IgD-negative memory B cell (primary cell): Measurements from ENCODE around the gene SEC22A. TPM values are rescaled to one million over a fixed set of nuclear protein-coding genes. Genes with fewer than 3 reads are reported as not detected.
A peak's percentile ranks its signal among the peaks of the same experiment; 100 is the strongest.

Source experiments
- H3K27ac Mint-ChIP-seq, 3 donors: one replicate each; pipeline ENCODE4 v1.8.0; 2020 to 2022; ENCODE audit warnings: mild to moderate bottlenecking in 3 of 3, mixed read lengths in 3 of 3, moderate library complexity in 1 of 3
- H3K27me3 Mint-ChIP-seq: one replicate; pipeline ENCODE4 v1.8.0; 2021; ENCODE audit warnings: mixed read lengths
- H3K36me3 Mint-ChIP-seq: one replicate; pipeline ENCODE4 v1.8.0; 2020; ENCODE audit warnings: mild to moderate bottlenecking, mixed read lengths
- H3K4me1 Mint-ChIP-seq, 3 donors: one replicate each; pipeline ENCODE4 v1.8.0; 2020 to 2022; ENCODE audit warnings: mixed read lengths in 3 of 3, mild to moderate bottlenecking in 1 of 3
- H3K4me3 Mint-ChIP-seq, 4 donors: one replicate each; pipeline ENCODE4 v1.8.0; 2020 to 2022; ENCODE audit warnings: mild to moderate bottlenecking in 4 of 4, mixed read lengths in 4 of 4, moderate library complexity in 3 of 4
- H3K9me3 Mint-ChIP-seq, 3 donors: one replicate each; pipeline ENCODE4 v1.8.0; 2020 to 2021; ENCODE audit warnings: mixed read lengths in 3 of 3, mild to moderate bottlenecking in 1 of 3
- polyA plus RNA-seq: library from polyadenylated mRNA; unstranded; fragments of 300-500 nt; fragmentation: Illumina TruSeq; gene quantifications from one replicate; pipeline ENCODE4 v1.2.3, GENCODE V29; 2021

Gene SEC22A
- polyA plus RNA-seq, 1 donor from 2014 or later = 10.9 TPM

- Mint-ChIP-seq H3K27me3 (peaks cover 4% of the 10 kb centered on the region), H3K9me3 (no peaks in the 10 kb centered on the region), H3K27ac (no peak overlapping the region), H3K36me3 (peaks cover 5% of the 10 kb centered on the region), H3K4me3 (no peak overlapping the region), H3K4me1 (no peaks in the 10 kb centered on the region)
Observed at GRCh38 chr3:123295171-123295900, 93.6 kb downstream of the SEC22A start.

- Mint-ChIP-seq H3K9me3 (no peaks in the 10 kb centered on the region), H3K27ac (no peak overlapping the region), H3K27me3 (peaks cover 4% of the 10 kb centered on the region), H3K36me3 (peaks cover 4% of the 10 kb centered on the region), H3K4me3 (no peak overlapping the region), H3K4me1 (no peaks in the 10 kb centered on the region)
Observed at GRCh38 chr3:123295901-123296250, 94.1 kb downstream of the SEC22A start.

- H3K27me3 Mint-ChIP-seq = peaks cover 4% of the 10 kb centered on the region
- no peak overlapping the region for H3K4me3 Mint-ChIP-seq
- no peaks in the 10 kb centered on the region for H3K9me3 Mint-ChIP-seq
- no peak overlapping the region for H3K27ac Mint-ChIP-seq
- no peaks in the 10 kb centered on the region for H3K4me1 Mint-ChIP-seq
- H3K36me3 Mint-ChIP-seq = peaks cover 3% of the 10 kb centered on the region
Observed at GRCh38 chr3:123296261-123296660, 94.5 kb downstream of the SEC22A start.

- Mint-ChIP-seq H3K36me3 (peaks cover 3% of the 10 kb centered on the region), H3K27ac (no peak overlapping the region), H3K4me3 (no peak overlapping the region), H3K4me1 (no peaks in the 10 kb centered on the region), H3K9me3 (no peaks in the 10 kb centered on the region), H3K27me3 (peaks cover 4% of the 10 kb centered on the region)
Observed at GRCh38 chr3:123296836-123297626, 95.3 kb downstream of the SEC22A start.

GRCh38 chr3:123297627-123297899, 95.8 kb downstream of the SEC22A start:
- Mint-ChIP-seq H3K27ac (no peak overlapping the region), H3K36me3 (peaks cover 3% of the 10 kb centered on the region)

GRCh38 chr3:123298903-123299302, 97.2 kb downstream of the SEC22A start:
- H3K9me3 Mint-ChIP-seq = no peaks in the 10 kb centered on the region
- H3K27ac Mint-ChIP-seq = no peak overlapping the region

More at GRCh38 chr3:123297627-123297899, 95.8 kb downstream of the SEC22A start:
- no peaks in the 10 kb centered on the region for H3K4me1 Mint-ChIP-seq
- H3K9me3 Mint-ChIP-seq = no peaks in the 10 kb centered on the region
- no peak overlapping the region for H3K4me3 Mint-ChIP-seq
- peaks cover 6% of the 10 kb centered on the region for H3K27me3 Mint-ChIP-seq

GRCh38 chr3:123299581-123299980, 97.8 kb downstream of the SEC22A start:
- H3K27me3 Mint-ChIP-seq = peaks cover 19% of the 10 kb centered on the region
- H3K4me3 Mint-ChIP-seq = no peak overlapping the region
- H3K36me3 Mint-ChIP-seq = peaks cover 3% of the 10 kb centered on the region
- no peaks in the 10 kb centered on the region for H3K4me1 Mint-ChIP-seq
- no peak overlapping the region for H3K27ac Mint-ChIP-seq
- H3K9me3 Mint-ChIP-seq = no peaks in the 10 kb centered on the region

More at GRCh38 chr3:123298903-123299302, 97.2 kb downstream of the SEC22A start:
- H3K27me3 Mint-ChIP-seq = peaks cover 17% of the 10 kb centered on the region
- no peak overlapping the region for H3K4me3 Mint-ChIP-seq
- no peaks in the 10 kb centered on the region for H3K4me1 Mint-ChIP-seq
- H3K36me3 Mint-ChIP-seq = peaks cover 4% of the 10 kb centered on the region

GRCh38 chr3:123300056-123300455, 98.3 kb downstream of the SEC22A start:
- H3K27ac Mint-ChIP-seq = no peak overlapping the region
- peaks cover 3% of the 10 kb centered on the region for H3K36me3 Mint-ChIP-seq
- H3K27me3 Mint-ChIP-seq = peaks cover 20% of the 10 kb centered on the region
- no peaks in the 10 kb centered on the region for H3K4me1 Mint-ChIP-seq
- H3K9me3 Mint-ChIP-seq = no peaks in the 10 kb centered on the region
- no peak overlapping the region for H3K4me3 Mint-ChIP-seq

- Mint-ChIP-seq H3K36me3 (peaks cover 3% of the 10 kb centered on the region), H3K27me3 (peaks cover 20% of the 10 kb centered on the region), H3K4me1 (no peaks in the 10 kb centered on the region), H3K27ac (no peak overlapping the region), H3K4me3 (no peak overlapping the region), H3K9me3 (no peaks in the 10 kb centered on the region)
Observed at GRCh38 chr3:123300583-123300982, 98.8 kb downstream of the SEC22A start.

GRCh38 chr3:123301331-123302184, 99.8 kb downstream of the SEC22A start:
- H3K4me3 Mint-ChIP-seq = no peak overlapping the region
- H3K36me3 Mint-ChIP-seq = peaks cover 3% of the 10 kb centered on the region
- H3K27me3 Mint-ChIP-seq = peaks cover 24% of the 10 kb centered on the region
- H3K27ac Mint-ChIP-seq = no peak overlapping the region
- no peaks in the 10 kb centered on the region for H3K9me3 Mint-ChIP-seq
- no peaks in the 10 kb centered on the region for H3K4me1 Mint-ChIP-seq

- Mint-ChIP-seq H3K27ac (no peak overlapping the region), H3K27me3 (peaks cover 24% of the 10 kb centered on the region), H3K9me3 (no peaks in the 10 kb centered on the region), H3K4me3 (no peak overlapping the region), H3K36me3 (peaks cover 3% of the 10 kb centered on the region), H3K4me1 (peaks cover 0 to 2% (median 0%) of the 10 kb centered on the region in 3 donors)
Observed at GRCh38 chr3:123302961-123303360, 101.2 kb downstream of the SEC22A start.

GRCh38 chr3:123303976-123304560, 102.3 kb downstream of the SEC22A start:
- H3K27me3 Mint-ChIP-seq = peaks cover 28% of the 10 kb centered on the region
- no peaks in the 10 kb centered on the region for H3K9me3 Mint-ChIP-seq
- H3K36me3 Mint-ChIP-seq = peaks cover 3% of the 10 kb centered on the region
- H3K27ac Mint-ChIP-seq = peak overlapping the region in 1 of 3 donors; percentile 57
- peak overlapping the region in 1 of 4 donors; percentile 23 for H3K4me3 Mint-ChIP-seq
- peaks cover 0 to 2% (median 1%) of the 10 kb centered on the region in 3 donors for H3K4me1 Mint-ChIP-seq

- H3K36me3 Mint-ChIP-seq = peaks cover 2% of the 10 kb centered on the region
- H3K4me1 Mint-ChIP-seq = peaks cover 0 to 2% (median 1%) of the 10 kb centered on the region in 3 donors
- peaks cover 28% of the 10 kb centered on the region for H3K27me3 Mint-ChIP-seq
- H3K27ac Mint-ChIP-seq = no peak overlapping the region
- H3K9me3 Mint-ChIP-seq = no peaks in the 10 kb centered on the region
- H3K4me3 Mint-ChIP-seq = no peak overlapping the region
Observed at GRCh38 chr3:123305192-123305591, 103.4 kb downstream of the SEC22A start.

- H3K27ac Mint-ChIP-seq = no peak overlapping the region
- H3K36me3 Mint-ChIP-seq = peaks cover 2% of the 10 kb centered on the region
- H3K9me3 Mint-ChIP-seq = no peaks in the 10 kb centered on the region
Observed at GRCh38 chr3:123307064-123307463, 105.3 kb downstream of the SEC22A start.

GRCh38 chr3:123310186-123310585, 108.4 kb downstream of the SEC22A start:
- H3K27ac Mint-ChIP-seq = no peak overlapping the region

More at GRCh38 chr3:123307064-123307463, 105.3 kb downstream of the SEC22A start:
- peaks cover 28% of the 10 kb centered on the region for H3K27me3 Mint-ChIP-seq
- H3K4me1 Mint-ChIP-seq = peaks cover 0 to 2% (median 1%) of the 10 kb centered on the region in 3 donors
- H3K4me3 Mint-ChIP-seq = no peak overlapping the region

More at GRCh38 chr3:123310186-123310585, 108.4 kb downstream of the SEC22A start:
- H3K36me3 Mint-ChIP-seq = no peaks in the 10 kb centered on the region
- H3K9me3 Mint-ChIP-seq = no peaks in the 10 kb centered on the region
- H3K4me3 Mint-ChIP-seq = no peak overlapping the region
- peaks cover 0 to 3% (median 2%) of the 10 kb centered on the region in 3 donors for H3K4me1 Mint-ChIP-seq
- H3K27me3 Mint-ChIP-seq = peaks cover 10% of the 10 kb centered on the region
